HepG2 (cell line): ENCODE data around the gene ATP9A. TPM values are rescaled to one million over a fixed set of nuclear protein-coding genes. Genes with fewer than 3 reads are reported as not detected.

Experiments
- E2F1 ChIP-seq: sonication (generic); formaldehyde crosslinking; IDR thresholded peaks from 2 replicates; pipeline ENCODE4 v1.5.0; 2020; ENCODE audit warnings: missing genetic modification reagents
- GPBP1L1 ChIP-seq: sonication (generic); formaldehyde crosslinking; IDR thresholded peaks from 2 replicates; pipeline ENCODE4 v1.5.0; 2020; ENCODE audit warnings: mild to moderate bottlenecking, missing genetic modification reagents
- HIC2 ChIP-seq: sonication (generic); formaldehyde crosslinking; IDR thresholded peaks from 2 replicates; pipeline ENCODE4 v1.9.0; 2022; ENCODE audit warnings: low read depth, missing genetic modification reagents
- HOXA3 ChIP-seq: sonication (generic); formaldehyde crosslinking; IDR thresholded peaks from 2 replicates; pipeline ENCODE4 v1.5.0; 2020; ENCODE audit warnings: missing genetic modification reagents
- KDM4B ChIP-seq: sonication (generic); formaldehyde crosslinking; IDR thresholded peaks from 2 replicates; pipeline ENCODE4 v1.4.0; 2020; ENCODE audit warnings: missing genetic modification reagents
- KDM5B ChIP-seq: sonication (generic); formaldehyde crosslinking; IDR thresholded peaks from 2 replicates; pipeline ENCODE4 v1.4.0; 2020; ENCODE audit warnings: missing genetic modification reagents, mild to moderate bottlenecking, borderline replicate concordance
- MED13 ChIP-seq: sonication (generic); formaldehyde crosslinking; IDR thresholded peaks from 2 replicates; pipeline ENCODE4 v1.5.0; 2020; ENCODE audit warnings: missing genetic modification reagents
- NR2F6 ChIP-seq, 2 experiments: IDR thresholded peaks; 2 replicates each; pipeline ENCODE4 v1.6.1; 2016; ENCODE audit warnings: antibody characterized with exemption in 1 of 2, mild to moderate bottlenecking in 1 of 2
- PAWR ChIP-seq: sonication (generic); formaldehyde crosslinking; IDR thresholded peaks from 2 replicates; pipeline ENCODE4 v1.4.0; 2020; ENCODE audit warnings: missing genetic modification reagents, mild to moderate bottlenecking, borderline replicate concordance
- SAFB2 ChIP-seq: sonication (generic); formaldehyde crosslinking; IDR thresholded peaks from 2 replicates; pipeline ENCODE4 v1.5.1; 2020; ENCODE audit warnings: missing genetic modification reagents, low read depth, mild to moderate bottlenecking, borderline replicate concordance
- U2AF1 ChIP-seq: fragments of 200-400 bp; formaldehyde crosslinking; optimal IDR thresholded peaks from 2 replicates; pipeline ENCODE3; 2017; ENCODE audit warnings: mild to moderate bottlenecking, low read depth, low read length
- ZMAT5 ChIP-seq: sonication (generic); formaldehyde crosslinking; IDR thresholded peaks from 2 replicates; pipeline ENCODE4 v1.5.0; 2020; ENCODE audit warnings: mild to moderate bottlenecking, low read depth, missing genetic modification reagents, borderline replicate concordance
- ZNF232 ChIP-seq: sonication (generic); formaldehyde crosslinking; IDR thresholded peaks from 2 replicates; pipeline ENCODE4 v1.4.0; 2020; ENCODE audit warnings: missing genetic modification reagents, borderline replicate concordance
- ZNF292 ChIP-seq: sonication (generic); formaldehyde crosslinking; IDR thresholded peaks from 2 replicates; pipeline ENCODE4 v1.8.1; 2022; ENCODE audit warnings: mild to moderate bottlenecking, low read depth, missing genetic modification reagents, borderline replicate concordance
- ZNF33B ChIP-seq: sonication (generic); formaldehyde crosslinking; IDR thresholded peaks from 2 replicates; pipeline ENCODE4 v1.5.1; 2020; ENCODE audit warnings: mild to moderate bottlenecking, missing genetic modification reagents
- ZNF501 ChIP-seq: sonication (generic); formaldehyde crosslinking; IDR thresholded peaks from 2 replicates; pipeline ENCODE4 v1.5.1; 2020; ENCODE audit warnings: mild to moderate bottlenecking, moderate library complexity, missing genetic modification reagents
- ZNF609 ChIP-seq: sonication (generic); formaldehyde crosslinking; IDR thresholded peaks from 2 replicates; pipeline ENCODE4 v1.4.0; 2020; ENCODE audit warnings: mild to moderate bottlenecking, missing genetic modification reagents, borderline replicate concordance
- ZNF619 ChIP-seq: sonication (generic); formaldehyde crosslinking; IDR thresholded peaks from 2 replicates; pipeline ENCODE4 v1.4.0; 2020; ENCODE audit warnings: mild to moderate bottlenecking, missing genetic modification reagents
- ZNF644 ChIP-seq: IDR thresholded peaks from 2 replicates; pipeline ENCODE4 v1.6.1; 2016; ENCODE audit warnings: low read depth
- polyA plus RNA-seq, 8 experiments: library from polyadenylated mRNA; depleted of rRNA in 3 of 8; stranded (reverse) in 7 of 8; unstranded in 1 of 8; fragments of >200 nt; fragmentation: Illumina TruSeq in 4 of 8; extraction: Trizol in 4 of 8; gene quantifications; 2 replicates each; pipeline versions ENCODE4 v1.2.1 to v1.2.3, GENCODE V29; 2011 to 2016; ENCODE audit warnings: low read depth in 4 of 8, missing spikeins in 1 of 8, mixed read lengths in 1 of 8; ENCODE audit not compliant: insufficient read depth in 1 of 8
- total RNA-seq, 5 experiments: library from RNA; depleted of rRNA; stranded (reverse); fragments of >200 nt; fragmentation: Illumina TruSeq; extraction: Trizol; gene quantifications; 2 replicates each; pipeline ENCODE4 v1.2.3, GENCODE V29; 2016; ENCODE audit warnings: low read depth in 1 of 5

The ATP9A gene
- total and polyA plus RNA-seq, 2 of the 13 experiments (the other 11 are each of a cell fraction or from before 2014, with no cell fraction given) = 11.8 to 18.5 TPM

- no peak for TF ChIP-seq MED13 (CRISPR knock-in tag)
- TF ChIP-seq KDM4B (CRISPR knock-in tag) = no peak
- TF ChIP-seq U2AF1 = no peak
- 0 out of 2 replicates have a peak, but pooled peaks have one; percentile 26 for TF ChIP-seq ZNF501 (CRISPR knock-in tag)
- no peak for TF ChIP-seq GPBP1L1 (CRISPR knock-in tag)
- TF ChIP-seq E2F1 (CRISPR knock-in tag) = no peak
- TF ChIP-seq ZNF33B (CRISPR knock-in tag) = no peak
- no peak for TF ChIP-seq KDM5B (CRISPR knock-in tag)
- no peak for TF ChIP-seq HIC2 (CRISPR knock-in tag)
- peak; percentile 16; the same call in 1 of the 2 replicates for TF ChIP-seq ZNF292 (CRISPR knock-in tag)
- peak; percentile 45 for TF ChIP-seq NR2F6 (IDR thresholded peaks at IDR 0.05)
- peak; percentile 63; the same call in 1 of the 2 replicates for TF ChIP-seq NR2F6 (CRISPR knock-in tag; IDR thresholded peaks at IDR 0.05)
- 0 out of 2 replicates have a peak, but pooled peaks have one; percentile 22 for TF ChIP-seq ZNF644 (CRISPR knock-in tag)
- no peak for TF ChIP-seq ZNF232
- no peak for TF ChIP-seq SAFB2 (CRISPR knock-in tag)
- TF ChIP-seq HOXA3 (CRISPR knock-in tag) = peak; percentile 50; the same call in 1 of the 2 replicates
- peak; percentile 28; the same call in 1 of the 2 replicates for TF ChIP-seq ZNF609 (CRISPR knock-in tag)
- TF ChIP-seq ZMAT5 = no peak
- TF ChIP-seq PAWR (CRISPR knock-in tag) = no peak
- TF ChIP-seq ZNF619 = no peak
These were observed 120.3 kb downstream of the ATP9A start (continued) for GRCh38 chr20:51647674-51648570.
